HL-60 (cell line): ENCODE measurements around the gene DAGLA.

Source experiments
- GABPA ChIP-seq: IDR thresholded peaks from 2 replicates; pipeline ENCODE4 v1.6.1; 2012; ENCODE audit warnings: low read depth
- POLR2AphosphoS5 ChIP-seq: IDR thresholded peaks from 2 replicates; pipeline ENCODE4 v1.6.1; 2012; ENCODE audit warnings: low read depth
- SPI1 ChIP-seq: IDR thresholded peaks from 2 replicates; pipeline ENCODE4 v1.6.1; 2012; ENCODE audit warnings: low read depth, mild to moderate bottlenecking, borderline replicate concordance
- TF ChIP-seq, protein P1 (sequence below): IDR thresholded peaks from one replicate; pipeline ENCODE4 v1.5.1; 2011; ENCODE audit warnings: low read length, control low read depth, inconsistent platforms; ENCODE audit not compliant: insufficient read depth
- TF ChIP-seq, protein P2 (sequence below): IDR thresholded peaks from 2 replicates; pipeline ENCODE4 v1.6.1; 2012; ENCODE audit warnings: low read depth; ENCODE audit not compliant: insufficient replicate concordance

DNA sequence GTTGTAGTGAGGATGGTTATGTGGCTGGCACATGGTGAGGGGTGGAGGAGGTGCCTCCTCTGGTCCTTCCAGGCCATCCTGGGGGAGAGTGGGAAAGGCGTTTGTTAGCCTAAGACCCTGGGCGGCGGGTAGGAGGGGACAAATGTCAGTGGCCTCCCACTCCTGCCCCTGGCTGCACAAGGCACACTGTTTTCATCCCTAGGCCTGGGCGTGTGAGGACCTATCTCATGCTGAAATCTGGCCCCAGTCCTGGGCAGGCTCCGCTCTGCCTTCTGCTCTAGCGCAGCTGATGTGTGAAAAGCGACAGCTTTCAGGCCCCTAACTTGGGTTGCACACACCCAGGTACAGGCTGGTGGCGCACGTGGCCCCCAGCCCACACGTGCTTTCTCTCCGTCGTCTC, 32.1 kb downstream of the DAGLA start:
- TF ChIP-seq, protein P1, sequence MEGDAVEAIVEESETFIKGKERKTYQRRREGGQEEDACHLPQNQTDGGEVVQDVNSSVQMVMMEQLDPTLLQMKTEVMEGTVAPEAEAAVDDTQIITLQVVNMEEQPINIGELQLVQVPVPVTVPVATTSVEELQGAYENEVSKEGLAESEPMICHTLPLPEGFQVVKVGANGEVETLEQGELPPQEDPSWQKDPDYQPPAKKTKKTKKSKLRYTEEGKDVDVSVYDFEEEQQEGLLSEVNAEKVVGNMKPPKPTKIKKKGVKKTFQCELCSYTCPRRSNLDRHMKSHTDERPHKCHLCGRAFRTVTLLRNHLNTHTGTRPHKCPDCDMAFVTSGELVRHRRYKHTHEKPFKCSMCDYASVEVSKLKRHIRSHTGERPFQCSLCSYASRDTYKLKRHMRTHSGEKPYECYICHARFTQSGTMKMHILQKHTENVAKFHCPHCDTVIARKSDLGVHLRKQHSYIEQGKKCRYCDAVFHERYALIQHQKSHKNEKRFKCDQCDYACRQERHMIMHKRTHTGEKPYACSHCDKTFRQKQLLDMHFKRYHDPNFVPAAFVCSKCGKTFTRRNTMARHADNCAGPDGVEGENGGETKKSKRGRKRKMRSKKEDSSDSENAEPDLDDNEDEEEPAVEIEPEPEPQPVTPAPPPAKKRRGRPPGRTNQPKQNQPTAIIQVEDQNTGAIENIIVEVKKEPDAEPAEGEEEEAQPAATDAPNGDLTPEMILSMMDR, result no peak
- TF ChIP-seq, protein P2, sequence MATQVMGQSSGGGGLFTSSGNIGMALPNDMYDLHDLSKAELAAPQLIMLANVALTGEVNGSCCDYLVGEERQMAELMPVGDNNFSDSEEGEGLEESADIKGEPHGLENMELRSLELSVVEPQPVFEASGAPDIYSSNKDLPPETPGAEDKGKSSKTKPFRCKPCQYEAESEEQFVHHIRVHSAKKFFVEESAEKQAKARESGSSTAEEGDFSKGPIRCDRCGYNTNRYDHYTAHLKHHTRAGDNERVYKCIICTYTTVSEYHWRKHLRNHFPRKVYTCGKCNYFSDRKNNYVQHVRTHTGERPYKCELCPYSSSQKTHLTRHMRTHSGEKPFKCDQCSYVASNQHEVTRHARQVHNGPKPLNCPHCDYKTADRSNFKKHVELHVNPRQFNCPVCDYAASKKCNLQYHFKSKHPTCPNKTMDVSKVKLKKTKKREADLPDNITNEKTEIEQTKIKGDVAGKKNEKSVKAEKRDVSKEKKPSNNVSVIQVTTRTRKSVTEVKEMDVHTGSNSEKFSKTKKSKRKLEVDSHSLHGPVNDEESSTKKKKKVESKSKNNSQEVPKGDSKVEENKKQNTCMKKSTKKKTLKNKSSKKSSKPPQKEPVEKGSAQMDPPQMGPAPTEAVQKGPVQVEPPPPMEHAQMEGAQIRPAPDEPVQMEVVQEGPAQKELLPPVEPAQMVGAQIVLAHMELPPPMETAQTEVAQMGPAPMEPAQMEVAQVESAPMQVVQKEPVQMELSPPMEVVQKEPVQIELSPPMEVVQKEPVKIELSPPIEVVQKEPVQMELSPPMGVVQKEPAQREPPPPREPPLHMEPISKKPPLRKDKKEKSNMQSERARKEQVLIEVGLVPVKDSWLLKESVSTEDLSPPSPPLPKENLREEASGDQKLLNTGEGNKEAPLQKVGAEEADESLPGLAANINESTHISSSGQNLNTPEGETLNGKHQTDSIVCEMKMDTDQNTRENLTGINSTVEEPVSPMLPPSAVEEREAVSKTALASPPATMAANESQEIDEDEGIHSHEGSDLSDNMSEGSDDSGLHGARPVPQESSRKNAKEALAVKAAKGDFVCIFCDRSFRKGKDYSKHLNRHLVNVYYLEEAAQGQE, result no peak
- TF ChIP-seq GABPA, result no peak
- TF ChIP-seq POLR2AphosphoS5, result no peak
- TF ChIP-seq SPI1, result no peak
